AG08396 (cell line): ENCODE measurements around the gene PDZRN3.

Experiments
- DNase-seq: peaks from one replicate; pipeline ENCODE4 v3.0.0; 2012; ENCODE audit warnings: low spot score, mixed read lengths

PDZRN3 gene

DNA sequence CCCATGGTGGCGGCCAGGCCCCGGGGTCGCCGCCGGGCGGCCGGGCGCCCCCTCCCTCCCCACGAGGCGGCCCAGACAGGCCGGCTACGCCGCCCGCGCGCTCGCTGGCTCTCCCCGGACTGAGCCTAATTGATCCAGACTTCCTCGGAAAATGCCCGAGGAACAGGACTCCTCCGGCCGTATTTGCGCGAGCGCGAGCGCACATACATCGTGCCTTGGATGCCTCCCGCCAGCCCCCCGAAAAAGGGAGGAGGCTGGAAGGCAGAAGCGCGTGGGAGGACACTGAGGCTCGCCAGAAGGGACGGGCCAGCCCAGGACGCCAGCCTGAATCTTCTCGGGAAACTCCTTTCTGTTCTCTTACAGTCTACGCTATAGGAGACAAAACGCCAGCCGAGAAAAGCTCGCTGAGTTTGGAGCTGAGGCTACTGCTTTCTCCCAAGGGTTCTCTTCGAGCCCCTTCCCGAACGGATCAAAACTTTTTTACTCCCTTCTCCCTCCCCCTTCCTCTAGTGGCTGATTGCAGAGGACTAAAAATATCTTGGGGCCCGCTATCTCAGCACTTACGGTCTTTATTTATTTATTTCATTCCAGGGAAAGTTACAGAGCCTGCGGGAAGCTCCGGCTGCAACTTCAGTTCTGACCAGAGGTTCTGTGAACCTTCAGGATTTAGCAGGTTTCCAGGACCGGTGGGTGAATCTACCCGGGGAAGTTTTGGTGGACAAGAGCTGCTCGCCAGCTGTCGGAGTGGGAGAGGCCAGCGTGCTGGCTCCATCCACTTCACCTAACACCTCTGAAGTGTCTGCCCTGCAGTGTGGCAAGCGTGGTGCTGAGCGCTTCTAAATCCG is at the start of gene PDZRN3:
TSS of gene PDZRN3 (minus strand) at position 121 of the 845 bp plus-strand sequence.
- DNase-seq: peak; percentile 82

DNA sequence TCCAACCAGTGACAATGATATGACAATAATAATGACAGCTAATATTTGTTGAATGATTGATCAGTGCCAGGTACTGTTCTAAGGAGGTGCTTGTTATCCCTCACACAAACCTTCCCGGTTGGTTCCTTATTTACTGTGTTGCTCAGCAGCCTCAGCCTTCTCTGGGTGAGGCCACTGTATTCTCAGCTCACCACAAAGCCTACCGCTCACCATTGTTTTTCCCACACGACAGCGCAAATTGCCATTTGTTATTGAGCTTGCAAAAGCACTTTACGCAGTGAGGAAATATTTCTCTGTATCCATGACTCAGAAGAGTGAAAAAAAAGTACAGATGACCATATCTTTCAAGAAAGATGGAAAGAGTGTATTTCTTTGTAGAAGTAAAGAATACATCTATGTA is 49.5 kb upstream of the PDZRN3 start:
- no peak for DNase-seq

GRCh38 chr3:73669260-73669659 is 44.5 kb upstream of the PDZRN3 start:
- DNase-seq: peak; percentile 17

- no peak for DNase-seq
These were observed 43.6 kb upstream of the PDZRN3 start for GRCh38 chr3:73668391-73668790.

GRCh38 chr3:73667889-73668288 is 43.1 kb upstream of the PDZRN3 start:
- DNase-seq: no peak

GRCh38 chr3:73665286-73665685 is 40.5 kb upstream of the PDZRN3 start:
- DNase-seq: no peak

DNA sequence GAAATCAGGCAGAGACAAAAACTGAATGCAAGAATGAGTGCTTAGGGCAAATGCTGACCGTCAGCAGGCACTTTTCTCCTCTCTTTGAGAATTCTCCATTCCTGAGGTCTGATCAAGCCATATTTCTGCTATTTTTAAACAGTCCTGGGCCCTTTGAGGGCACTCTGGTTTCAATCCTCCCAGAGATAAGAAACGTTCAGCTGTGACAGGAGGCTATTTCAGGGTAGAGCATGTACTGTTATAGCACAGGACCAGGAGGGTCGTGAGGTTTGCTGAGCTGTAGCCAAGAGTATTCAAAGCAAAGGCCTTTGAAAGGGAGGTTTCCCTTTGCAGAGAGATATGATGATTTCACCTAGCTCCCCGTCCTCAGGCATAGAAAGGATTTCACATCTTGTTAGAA is 39.6 kb upstream of the PDZRN3 start:
- no peak for DNase-seq

DNA sequence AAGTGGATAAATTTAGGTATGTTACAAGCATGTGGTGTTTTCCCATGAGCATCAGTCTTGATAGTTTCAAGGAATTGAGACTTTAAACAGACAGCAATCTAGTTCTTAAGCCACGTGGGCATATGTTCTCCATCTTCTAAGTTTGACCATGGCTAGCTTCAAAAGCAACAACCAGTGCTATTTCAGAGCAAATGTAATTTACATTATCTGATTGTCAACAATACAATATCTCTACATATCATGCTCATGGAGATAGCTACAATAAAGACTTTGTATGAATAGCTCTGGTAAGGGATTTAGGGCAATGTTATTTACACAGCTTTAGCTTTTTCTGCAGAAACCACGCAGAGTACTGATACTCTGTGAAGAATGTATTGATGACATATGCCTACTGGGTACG is 38.8 kb upstream of the PDZRN3 start:
- no peak for DNase-seq

GRCh38 chr3:73661265-73661664 is 36.5 kb upstream of the PDZRN3 start:
- DNase-seq: peak; percentile 8

- no peak for DNase-seq
These were observed 33.5 kb upstream of the PDZRN3 start for GRCh38 chr3:73658227-73658626.

DNA sequence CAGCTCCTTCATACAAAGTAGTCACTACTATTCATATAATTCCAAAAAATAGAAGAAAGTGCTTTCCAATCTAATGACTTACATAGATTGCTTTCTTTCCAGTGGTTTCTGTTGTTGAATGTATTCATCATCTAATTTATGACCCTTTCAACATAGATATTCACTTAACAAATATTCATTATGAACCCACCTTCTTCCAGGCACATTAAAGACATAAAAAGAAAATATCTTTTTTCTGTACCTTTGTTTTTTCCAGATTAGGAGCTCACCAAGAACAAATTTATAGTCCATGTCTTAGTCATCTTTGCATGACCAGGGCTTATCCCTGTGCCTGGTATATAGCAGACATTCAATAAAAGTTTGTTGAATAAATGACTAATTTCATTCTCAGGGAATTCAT is 32.4 kb upstream of the PDZRN3 start:
- DNase-seq: no peak

DNA sequence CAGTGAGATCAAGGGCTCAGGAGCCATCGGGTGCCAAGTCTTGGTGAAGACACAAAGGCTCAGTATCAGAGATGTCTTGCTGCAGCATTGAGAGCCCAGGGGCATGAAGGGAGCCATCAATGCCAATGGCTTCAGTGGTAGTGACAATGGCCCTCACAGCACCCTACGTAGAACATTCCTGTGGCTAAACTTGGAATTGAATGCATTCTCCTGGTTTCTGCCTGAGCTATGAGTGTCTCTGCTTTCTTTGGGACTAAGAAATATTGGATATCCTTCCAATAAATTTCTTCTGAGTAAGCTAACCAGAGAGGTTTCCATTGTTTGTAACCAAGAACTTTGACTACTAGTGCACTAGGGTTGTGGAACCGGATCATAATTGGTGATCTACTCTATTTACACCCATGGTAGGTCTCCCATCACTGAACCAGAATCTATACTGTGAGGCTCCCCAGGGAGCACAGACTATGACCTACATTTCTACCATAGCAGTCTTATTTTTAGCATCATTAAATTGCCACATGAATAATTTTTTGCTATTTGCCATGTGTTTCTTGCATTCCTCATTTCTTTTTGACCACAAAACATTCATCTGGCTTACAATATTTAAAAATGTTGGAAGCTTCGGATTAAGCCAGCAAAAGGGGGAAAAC is 31.6 kb upstream of the PDZRN3 start:
- DNase-seq: peak; percentile 37

- DNase-seq: no peak
These were observed 30.5 kb upstream of the PDZRN3 start for GRCh38 chr3:73655197-73655596.

- no peak for DNase-seq
These were observed 29.1 kb upstream of the PDZRN3 start for GRCh38 chr3:73653877-73654276.

GRCh38 chr3:73653351-73653750 is 28.6 kb upstream of the PDZRN3 start:
- DNase-seq: no peak

DNA sequence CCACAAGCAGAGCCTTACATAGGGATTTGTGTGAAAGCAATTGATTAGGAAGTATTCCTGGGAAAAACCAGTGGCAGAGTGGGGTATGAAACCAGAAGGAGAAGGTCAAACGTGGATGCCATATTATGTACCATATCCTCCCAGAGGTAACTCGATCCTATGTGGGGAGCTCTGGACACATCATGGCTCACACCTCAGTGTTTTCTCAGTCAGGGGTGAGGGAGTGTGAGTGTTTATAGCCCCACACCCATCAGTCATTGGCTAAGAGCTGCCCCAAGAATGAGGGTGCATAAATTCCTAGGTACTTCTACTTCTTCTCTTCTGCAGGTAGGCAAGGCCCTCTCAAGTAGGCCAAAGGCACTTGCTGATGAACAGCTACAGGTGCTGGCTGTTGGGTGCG is 28.2 kb upstream of the PDZRN3 start:
- DNase-seq: no peak

DNA sequence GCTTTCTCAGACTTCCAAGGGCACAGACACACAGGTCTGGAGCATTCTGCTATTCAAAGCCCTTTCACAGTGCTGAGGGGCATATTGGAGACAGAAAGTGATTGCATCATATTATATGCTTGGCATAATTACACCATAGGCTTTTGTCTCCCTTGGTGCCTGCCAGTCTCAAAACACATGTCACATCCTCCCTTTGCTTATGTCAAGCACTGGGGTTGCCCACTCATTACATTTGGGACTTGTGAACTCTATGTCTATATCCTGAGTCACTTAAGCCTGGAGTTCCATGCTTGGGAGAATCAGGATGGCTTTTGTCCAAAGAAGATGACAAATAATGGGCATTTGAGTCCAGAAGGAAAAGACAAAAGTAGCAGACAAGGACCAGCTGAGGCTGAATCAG is 12.3 kb upstream of the PDZRN3 start:
- no peak for DNase-seq

DNA sequence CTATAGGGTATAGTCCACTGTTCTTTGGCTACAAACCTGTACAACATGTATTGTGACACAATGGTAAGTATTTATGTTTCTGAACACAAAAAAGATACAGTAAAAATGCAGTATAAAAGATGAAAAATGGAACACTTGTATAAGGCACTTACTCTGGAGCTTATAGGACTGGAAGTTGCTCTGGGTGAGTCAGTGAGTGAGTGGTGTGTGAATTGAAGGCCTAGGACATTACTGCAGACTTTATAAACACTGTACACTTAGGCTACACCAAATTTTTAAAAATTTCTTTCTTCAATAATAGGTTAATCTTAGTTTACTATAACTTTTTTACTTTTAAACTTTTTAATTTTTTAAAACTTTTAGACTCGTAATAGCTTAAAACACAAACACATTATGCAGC is 10.5 kb upstream of the PDZRN3 start:
- no peak for DNase-seq

DNA sequence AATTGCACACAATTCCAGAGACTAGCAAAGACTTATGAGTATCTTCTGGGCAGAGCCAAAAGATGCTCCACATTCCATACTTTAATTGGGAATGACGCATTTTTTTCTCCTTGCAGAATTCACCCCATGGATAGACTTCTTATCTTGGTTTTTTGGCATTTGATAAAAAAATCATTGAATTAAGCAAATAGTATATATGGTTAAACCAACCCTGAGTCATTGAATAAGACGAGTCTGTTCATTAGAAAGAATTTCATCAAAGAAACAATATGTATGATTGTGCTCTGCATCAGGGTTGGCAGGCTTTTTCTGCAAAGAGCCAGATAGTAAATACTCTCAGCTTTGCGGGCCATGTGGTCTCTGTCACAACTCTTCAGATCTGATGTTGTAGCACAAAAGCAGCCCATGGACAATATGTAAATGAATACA is 9.2 kb upstream of the PDZRN3 start:
- no peak for DNase-seq

DNA sequence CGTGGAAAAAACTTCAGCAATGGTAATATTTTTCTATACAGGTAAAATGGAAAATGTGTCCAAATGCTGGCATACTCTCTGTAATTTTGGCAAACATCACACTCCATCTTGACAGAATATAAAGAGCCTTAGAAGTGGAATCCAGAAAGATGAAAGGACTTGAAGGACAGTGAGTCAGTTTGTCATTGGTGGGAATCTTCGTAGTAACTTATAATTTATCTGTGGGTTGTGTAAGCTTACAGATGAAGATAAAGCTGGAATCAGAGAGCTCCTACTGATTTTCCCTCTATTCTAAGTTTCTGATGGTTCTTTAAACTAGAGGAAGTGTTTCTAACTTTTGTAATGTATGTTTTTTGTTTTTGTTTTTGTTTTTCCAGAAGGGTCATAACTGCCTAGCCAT is 8.7 kb upstream of the PDZRN3 start:
- DNase-seq: no peak

DNA sequence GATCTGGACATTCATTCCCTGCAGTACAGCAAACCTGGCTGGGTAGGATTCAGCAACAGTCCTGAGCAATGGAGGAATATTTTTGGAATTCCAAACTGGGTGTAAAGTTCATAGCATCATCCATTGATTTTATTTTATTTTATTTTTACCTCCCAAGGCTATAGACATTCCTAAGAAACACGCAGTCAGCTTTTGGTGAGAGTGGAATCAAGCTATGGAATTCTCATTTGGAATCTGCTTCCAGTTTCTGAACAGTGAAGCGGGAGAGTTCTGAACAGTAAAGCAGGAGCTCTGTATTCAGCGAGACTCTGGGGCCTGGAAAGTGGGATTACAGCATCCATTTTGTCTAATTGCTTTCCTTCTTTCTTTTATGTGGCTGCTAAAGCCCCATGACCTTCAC is 1.4 kb upstream of the PDZRN3 start:
- no peak for DNase-seq

GRCh38 chr3:73624017-73624820 is 522 bp downstream of the PDZRN3 start:
- peak; percentile 77 for DNase-seq

DNA sequence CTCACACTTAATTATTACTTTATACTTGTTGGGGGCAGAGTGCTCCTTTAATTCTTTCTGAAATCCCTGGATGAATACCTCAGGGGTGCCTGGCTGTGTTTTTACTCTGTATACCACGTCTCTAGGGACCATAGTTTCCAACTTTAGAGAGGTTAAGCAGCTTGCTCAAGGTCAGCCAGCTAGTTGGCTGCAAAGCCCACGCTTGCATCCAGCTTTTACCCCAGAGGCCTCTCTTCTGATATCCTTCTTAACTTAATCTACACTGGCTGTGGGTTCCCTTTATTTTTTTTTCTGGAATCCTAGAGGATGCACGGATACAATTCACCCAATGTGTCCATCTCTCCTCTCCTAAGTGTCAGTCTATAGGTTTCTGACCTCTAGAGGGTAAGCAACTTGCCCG is 1.4 kb downstream of the PDZRN3 start:
- no peak for DNase-seq
